Astrocyte of the cerebellum (primary cell): ENCODE results near the gene AGA.

Source experiments
- DNase-seq: peaks from one replicate; pipeline ENCODE4 v3.0.0-alpha.2; 2011; ENCODE audit warnings: low read depth
- H3K4me3 ChIP-seq: 2 replicates; pipeline ENCODE4 v1.5.1; 2011; ENCODE audit warnings: mild to moderate bottlenecking, low read depth, low read length, moderate library complexity
- in situ Hi-C: cut with HindIII; loops from 2 replicates; pipeline ENCODE4 v1.10.0; 2017; ENCODE audit warnings: low sequenced_read_pairs
- TF ChIP-seq, protein P1 (sequence below): IDR thresholded peaks from 2 replicates; pipeline ENCODE4 v1.5.1; 2012; ENCODE audit warnings: low read length, low read depth, moderate library complexity, mild to moderate bottlenecking; ENCODE audit errors: missing control alignments

The AGA gene

GRCh38 chr4:177410566-177410965 is 31.7 kb downstream of the AGA start:
- no peak for DNase-seq
- TF ChIP-seq, protein P1, sequence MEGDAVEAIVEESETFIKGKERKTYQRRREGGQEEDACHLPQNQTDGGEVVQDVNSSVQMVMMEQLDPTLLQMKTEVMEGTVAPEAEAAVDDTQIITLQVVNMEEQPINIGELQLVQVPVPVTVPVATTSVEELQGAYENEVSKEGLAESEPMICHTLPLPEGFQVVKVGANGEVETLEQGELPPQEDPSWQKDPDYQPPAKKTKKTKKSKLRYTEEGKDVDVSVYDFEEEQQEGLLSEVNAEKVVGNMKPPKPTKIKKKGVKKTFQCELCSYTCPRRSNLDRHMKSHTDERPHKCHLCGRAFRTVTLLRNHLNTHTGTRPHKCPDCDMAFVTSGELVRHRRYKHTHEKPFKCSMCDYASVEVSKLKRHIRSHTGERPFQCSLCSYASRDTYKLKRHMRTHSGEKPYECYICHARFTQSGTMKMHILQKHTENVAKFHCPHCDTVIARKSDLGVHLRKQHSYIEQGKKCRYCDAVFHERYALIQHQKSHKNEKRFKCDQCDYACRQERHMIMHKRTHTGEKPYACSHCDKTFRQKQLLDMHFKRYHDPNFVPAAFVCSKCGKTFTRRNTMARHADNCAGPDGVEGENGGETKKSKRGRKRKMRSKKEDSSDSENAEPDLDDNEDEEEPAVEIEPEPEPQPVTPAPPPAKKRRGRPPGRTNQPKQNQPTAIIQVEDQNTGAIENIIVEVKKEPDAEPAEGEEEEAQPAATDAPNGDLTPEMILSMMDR: no peak
- in situ Hi-C loops: no loop called here
- no peak overlapping the region for H3K4me3 ChIP-seq

GRCh38 chr4:177408023-177408422 is 34.2 kb downstream of the AGA start:
- in situ Hi-C loops: no loop called here
- TF ChIP-seq, protein P1: no peak
- no peak overlapping the region for H3K4me3 ChIP-seq
- DNase-seq: no peak

DNA sequence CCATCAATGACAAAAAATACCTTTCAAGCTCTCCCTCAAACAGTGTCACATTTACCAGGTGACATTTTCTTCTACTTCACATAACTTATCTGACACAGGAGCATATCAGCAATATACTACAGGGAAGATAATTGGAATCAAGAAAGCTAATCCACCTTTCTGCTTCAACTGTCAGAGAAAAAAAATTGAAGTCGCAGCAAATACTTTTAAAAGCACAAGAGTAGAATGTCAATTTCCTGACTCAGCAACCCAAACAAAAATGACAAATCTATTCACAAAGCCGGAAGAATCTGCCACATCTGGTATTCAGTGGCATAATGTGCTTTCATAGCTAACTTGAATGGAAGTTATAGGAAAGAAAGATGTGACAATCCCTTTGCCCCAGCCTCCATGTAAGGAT is 36.7 kb downstream of the AGA start:
- in situ Hi-C loops: no loop called here
- no peak for DNase-seq
- H3K4me3 ChIP-seq: no peak overlapping the region
- TF ChIP-seq, protein P1: no peak

- TF ChIP-seq, protein P1: no peak
Observed at GRCh38 chr4:177404986-177405385, 37.3 kb downstream of the AGA start.

DNA sequence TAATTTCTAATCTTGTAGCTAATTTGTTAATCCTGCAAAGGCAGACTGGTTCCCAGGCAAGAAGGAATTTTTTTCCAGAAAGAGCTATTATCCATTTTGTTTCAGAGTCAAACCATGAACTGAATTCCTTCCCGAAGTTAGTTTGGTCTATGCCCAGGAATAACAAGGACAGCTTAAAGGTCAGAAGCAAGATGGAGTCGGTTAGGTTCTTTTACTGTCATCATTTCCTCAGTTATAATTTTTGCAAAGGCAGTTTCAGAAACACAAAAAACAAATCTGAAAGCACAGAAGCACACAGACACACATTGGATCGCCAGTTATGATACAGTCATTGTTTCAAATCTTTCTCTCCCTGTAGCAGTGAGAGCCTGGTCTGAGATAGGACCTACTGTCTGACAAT is 37.9 kb downstream of the AGA start:
- TF ChIP-seq, protein P1: no peak
- DNase-seq: no peak
- in situ Hi-C loops: no loop called here
- H3K4me3 ChIP-seq: no peak overlapping the region

More at GRCh38 chr4:177404986-177405385, 37.3 kb downstream of the AGA start:
- no peak overlapping the region for H3K4me3 ChIP-seq
- in situ Hi-C loops: no loop called here
- no peak for DNase-seq

- TF ChIP-seq, protein P1: no peak
- H3K4me3 ChIP-seq: no peak overlapping the region
- no peak for DNase-seq
- in situ Hi-C loops: no loop called here
Observed at GRCh38 chr4:177403746-177404145, 38.5 kb downstream of the AGA start.
